ENCODE data around the gene ADCY5.

DNA sequence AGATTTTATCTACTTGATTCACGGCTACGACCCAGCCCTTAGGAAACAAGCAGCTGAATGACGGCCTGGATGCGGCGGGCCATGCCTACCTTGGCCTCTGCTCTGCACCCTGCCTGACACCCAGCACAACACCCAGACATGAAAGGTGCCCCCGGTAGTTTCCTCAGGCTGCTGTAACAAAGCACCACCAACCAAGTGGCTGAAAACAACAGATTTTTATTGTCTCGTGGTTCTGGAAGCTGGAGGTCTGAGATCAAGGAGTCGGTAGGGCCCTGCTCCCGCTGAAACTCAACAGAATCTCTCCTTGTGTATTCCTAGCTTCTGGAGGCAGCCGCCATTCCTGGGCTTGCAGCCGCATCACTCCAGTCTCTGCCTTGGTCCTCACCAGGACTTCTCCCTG is 111.7 kb downstream of the ADCY5 start:
- TF ChIP-seq, protein P1, sequence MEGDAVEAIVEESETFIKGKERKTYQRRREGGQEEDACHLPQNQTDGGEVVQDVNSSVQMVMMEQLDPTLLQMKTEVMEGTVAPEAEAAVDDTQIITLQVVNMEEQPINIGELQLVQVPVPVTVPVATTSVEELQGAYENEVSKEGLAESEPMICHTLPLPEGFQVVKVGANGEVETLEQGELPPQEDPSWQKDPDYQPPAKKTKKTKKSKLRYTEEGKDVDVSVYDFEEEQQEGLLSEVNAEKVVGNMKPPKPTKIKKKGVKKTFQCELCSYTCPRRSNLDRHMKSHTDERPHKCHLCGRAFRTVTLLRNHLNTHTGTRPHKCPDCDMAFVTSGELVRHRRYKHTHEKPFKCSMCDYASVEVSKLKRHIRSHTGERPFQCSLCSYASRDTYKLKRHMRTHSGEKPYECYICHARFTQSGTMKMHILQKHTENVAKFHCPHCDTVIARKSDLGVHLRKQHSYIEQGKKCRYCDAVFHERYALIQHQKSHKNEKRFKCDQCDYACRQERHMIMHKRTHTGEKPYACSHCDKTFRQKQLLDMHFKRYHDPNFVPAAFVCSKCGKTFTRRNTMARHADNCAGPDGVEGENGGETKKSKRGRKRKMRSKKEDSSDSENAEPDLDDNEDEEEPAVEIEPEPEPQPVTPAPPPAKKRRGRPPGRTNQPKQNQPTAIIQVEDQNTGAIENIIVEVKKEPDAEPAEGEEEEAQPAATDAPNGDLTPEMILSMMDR (IDR thresholded peaks at IDR 0.05 in 8 of 11, conservative IDR thresholded peaks at IDR 0.05 in 3 of 11): no peak
- TF ChIP-seq POLR2A (IDR thresholded peaks at IDR 0.05): no peak

All from spleen (tissue), 7 donors.